ENCODE results near the gene KDM1B.

Gene KDM1B

DNA sequence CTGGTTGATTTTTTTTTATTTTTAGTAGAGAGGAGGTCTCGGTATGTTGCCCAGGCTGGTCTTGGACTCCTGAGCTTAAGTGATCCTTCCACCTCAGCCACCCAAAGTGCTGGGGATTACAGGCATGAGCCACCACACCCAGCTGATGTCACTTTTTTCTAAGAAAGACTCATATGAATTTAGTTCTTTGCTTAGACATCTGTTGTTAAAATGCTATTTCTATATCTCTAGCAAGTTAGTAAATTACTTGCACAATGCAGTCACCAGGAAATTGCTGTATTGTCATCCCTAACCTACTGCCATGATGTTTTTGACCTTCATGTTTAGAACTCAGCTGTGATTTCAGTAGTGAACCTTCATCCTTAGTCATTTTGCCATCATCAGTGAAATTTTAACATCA, 5.7 kb downstream of the KDM1B start:
- H3K27ac ChIP-seq (ENCODE audit: low read length) = no peak overlapping the region
- TF ChIP-seq EZH2 (optimal IDR thresholded peaks at IDR 0.05; ENCODE audit: low read depth, low read length) = no peak
- TF ChIP-seq EZH2phosphoT487 (IDR thresholded peaks at IDR 0.05; ENCODE audit: low read length) = no peak
- TF ChIP-seq, protein P1, sequence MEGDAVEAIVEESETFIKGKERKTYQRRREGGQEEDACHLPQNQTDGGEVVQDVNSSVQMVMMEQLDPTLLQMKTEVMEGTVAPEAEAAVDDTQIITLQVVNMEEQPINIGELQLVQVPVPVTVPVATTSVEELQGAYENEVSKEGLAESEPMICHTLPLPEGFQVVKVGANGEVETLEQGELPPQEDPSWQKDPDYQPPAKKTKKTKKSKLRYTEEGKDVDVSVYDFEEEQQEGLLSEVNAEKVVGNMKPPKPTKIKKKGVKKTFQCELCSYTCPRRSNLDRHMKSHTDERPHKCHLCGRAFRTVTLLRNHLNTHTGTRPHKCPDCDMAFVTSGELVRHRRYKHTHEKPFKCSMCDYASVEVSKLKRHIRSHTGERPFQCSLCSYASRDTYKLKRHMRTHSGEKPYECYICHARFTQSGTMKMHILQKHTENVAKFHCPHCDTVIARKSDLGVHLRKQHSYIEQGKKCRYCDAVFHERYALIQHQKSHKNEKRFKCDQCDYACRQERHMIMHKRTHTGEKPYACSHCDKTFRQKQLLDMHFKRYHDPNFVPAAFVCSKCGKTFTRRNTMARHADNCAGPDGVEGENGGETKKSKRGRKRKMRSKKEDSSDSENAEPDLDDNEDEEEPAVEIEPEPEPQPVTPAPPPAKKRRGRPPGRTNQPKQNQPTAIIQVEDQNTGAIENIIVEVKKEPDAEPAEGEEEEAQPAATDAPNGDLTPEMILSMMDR (IDR thresholded peaks at IDR 0.05; ENCODE audit: low read length) = no peak
- no peaks in the 10 kb centered on the region for H3K9me3 ChIP-seq (replicated peaks; ENCODE audit: insufficient read depth, low read length)
- no peak overlapping the region for H3K4me2 ChIP-seq (ENCODE audit: low read depth, low read length)
- H3K4me1 ChIP-seq (ENCODE audit: low read length) = no peaks in the 10 kb centered on the region
- no peaks in the 10 kb centered on the region for H3K36me3 ChIP-seq (replicated peaks; ENCODE audit: insufficient read depth, low read length)
- no peaks in the 10 kb centered on the region for H3K9me2 ChIP-seq (replicated peaks; ENCODE audit: insufficient read depth, low read length)
- no peak overlapping the region for H3K4me3 ChIP-seq (ENCODE audit: low read length)
- no peaks in the 10 kb centered on the region for H3K27me3 ChIP-seq (replicated peaks; ENCODE audit: insufficient read depth, low read length)
- no peak overlapping the region for H2AFZ ChIP-seq (ENCODE audit: low read length)
- H3F3A ChIP-seq (ENCODE audit: insufficient read depth, low read length) = peaks cover 6% of the 10 kb centered on the region; the same call in 1 of the 2 replicates
- H4K20me1 ChIP-seq (ENCODE audit: insufficient read depth, low read length) = no peaks in the 10 kb centered on the region
- DNase-seq = no peak
- no peaks in the 10 kb centered on the region for H3K79me2 ChIP-seq (ENCODE audit: low read length)
- no peak overlapping the region for H3K9ac ChIP-seq (ENCODE audit: low read length)

DNA sequence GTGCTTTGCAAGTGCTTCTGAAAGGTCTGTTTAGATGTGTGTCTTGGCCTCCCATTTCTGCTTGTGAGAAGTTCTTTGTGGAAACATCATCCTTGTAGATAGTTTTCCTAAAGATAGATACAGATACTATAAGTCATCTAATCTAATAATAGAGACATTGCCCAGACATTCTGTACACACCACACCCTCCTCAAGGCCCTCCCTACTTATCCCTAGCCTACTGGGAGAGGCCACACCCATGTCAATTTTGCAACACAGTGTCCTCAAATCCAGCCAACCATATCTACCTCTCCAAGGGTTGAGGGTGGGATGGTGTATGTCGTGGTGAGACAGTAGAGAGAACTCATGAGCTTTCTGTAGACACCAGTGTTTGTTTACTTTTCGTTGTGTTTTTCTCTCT, 6.2 kb downstream of the KDM1B start:
- H3K4me3 ChIP-seq (ENCODE audit: low read length) = no peak overlapping the region
- no peaks in the 10 kb centered on the region for H3K79me2 ChIP-seq (ENCODE audit: low read length)
- H3K27me3 ChIP-seq (replicated peaks; ENCODE audit: insufficient read depth, low read length) = no peaks in the 10 kb centered on the region
- H3K4me2 ChIP-seq (ENCODE audit: low read depth, low read length) = no peak overlapping the region
- no peak overlapping the region for H2AFZ ChIP-seq (ENCODE audit: low read length)
- no peaks in the 10 kb centered on the region for H3K9me2 ChIP-seq (replicated peaks; ENCODE audit: insufficient read depth, low read length)
- TF ChIP-seq EZH2phosphoT487 (IDR thresholded peaks at IDR 0.05; ENCODE audit: low read length) (no peak), EZH2 (optimal IDR thresholded peaks at IDR 0.05; ENCODE audit: low read depth, low read length) (no peak)
- TF ChIP-seq, protein P1 (IDR thresholded peaks at IDR 0.05; ENCODE audit: low read length) = no peak
- DNase-seq = no peak
- no peak overlapping the region for H3K9ac ChIP-seq (ENCODE audit: low read length)
- peaks cover under 1% of the 10 kb centered on the region; the same call in 1 of the 2 replicates for H3F3A ChIP-seq (ENCODE audit: insufficient read depth, low read length)
- no peaks in the 10 kb centered on the region for H3K9me3 ChIP-seq (replicated peaks; ENCODE audit: insufficient read depth, low read length)
- no peaks in the 10 kb centered on the region for H4K20me1 ChIP-seq (ENCODE audit: insufficient read depth, low read length)
- no peak overlapping the region for H3K27ac ChIP-seq (ENCODE audit: low read length)
- H3K36me3 ChIP-seq (replicated peaks; ENCODE audit: insufficient read depth, low read length) = no peaks in the 10 kb centered on the region
- no peaks in the 10 kb centered on the region for H3K4me1 ChIP-seq (ENCODE audit: low read length)

DNA sequence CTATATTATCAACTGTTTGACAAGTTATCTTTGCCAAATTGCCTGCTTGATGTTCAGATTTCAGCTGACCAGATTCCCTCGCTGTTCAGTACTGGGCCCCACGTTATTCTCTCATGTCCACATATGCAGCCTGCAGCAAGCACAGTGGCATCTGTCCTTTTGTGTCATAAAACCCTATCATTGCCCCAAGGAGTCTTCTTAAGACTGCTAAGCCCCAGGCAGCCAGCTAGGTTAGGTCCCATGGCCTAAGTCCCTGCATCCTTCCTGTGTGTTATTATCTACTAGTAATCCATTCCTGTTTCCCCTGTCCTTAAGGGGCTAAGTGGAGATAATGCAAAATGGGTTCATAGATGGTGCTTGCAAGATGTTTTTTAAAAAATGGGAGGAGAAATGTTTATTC, 7.2 kb downstream of the KDM1B start:
- TF ChIP-seq EZH2 (optimal IDR thresholded peaks at IDR 0.05; ENCODE audit: low read depth, low read length) = no peak
- TF ChIP-seq, protein P1 (IDR thresholded peaks at IDR 0.05; ENCODE audit: low read length) = no peak
- Histone ChIP-seq H3K4me2 (ENCODE audit: low read depth, low read length) (no peak overlapping the region), H2AFZ (ENCODE audit: low read length) (no peak overlapping the region), H3K27ac (ENCODE audit: low read length) (no peak overlapping the region), H3K9me3 (replicated peaks; ENCODE audit: insufficient read depth, low read length) (no peaks in the 10 kb centered on the region), H3K9me2 (replicated peaks; ENCODE audit: insufficient read depth, low read length) (no peaks in the 10 kb centered on the region), H3F3A (ENCODE audit: insufficient read depth, low read length) (no peaks in the 10 kb centered on the region), H3K4me3 (ENCODE audit: low read length) (no peak overlapping the region), H3K79me2 (ENCODE audit: low read length) (no peaks in the 10 kb centered on the region), H3K27me3 (replicated peaks; ENCODE audit: insufficient read depth, low read length) (no peaks in the 10 kb centered on the region), H3K36me3 (replicated peaks; ENCODE audit: insufficient read depth, low read length) (no peaks in the 10 kb centered on the region), H4K20me1 (ENCODE audit: insufficient read depth, low read length) (no peaks in the 10 kb centered on the region), H3K4me1 (ENCODE audit: low read length) (no peaks in the 10 kb centered on the region), H3K9ac (ENCODE audit: low read length) (no peak overlapping the region)
- DNase-seq = no peak
